Measurements from ENCODE around the gene CCBE1. TPM values are rescaled to one million over a fixed set of nuclear protein-coding genes. Genes with fewer than 3 reads are reported as not detected.

CCBE1 gene
- total RNA-seq, 2 experiments from 2014 or later, result 0.14 TPM; not detected in 1

- no peaks in the 10 kb centered on the region for H3K4me1 Mint-ChIP-seq
- intact Hi-C loops (cut with DNase I, micrococcal nuclease), result no loop called here
- no peaks in the 10 kb centered on the region for H3K9me3 Mint-ChIP-seq (ENCODE audit: low read depth)
- POLR2A ChIA-PET, result no interaction called here
- no peak overlapping the region for H3K27ac Mint-ChIP-seq
- no peak overlapping the region for H3K4me3 Mint-ChIP-seq
- CTCF ChIA-PET, result no interaction called here
- no peak for ATAC-seq
- DNase-seq, result no peak
- no peaks in the 10 kb centered on the region for H3K36me3 Mint-ChIP-seq (ENCODE audit: low read depth)
- H3K27me3 Mint-ChIP-seq, result peaks cover 3% of the 10 kb centered on the region
These were observed 34.1 kb downstream of the CCBE1 start for GRCh38 chr18:59663096-59663495.

GRCh38 chr18:59661891-59662701 lies 35.1 kb downstream of the CCBE1 start:
- POLR2A ChIA-PET, result no interaction called here

GRCh38 chr18:59660786-59661743 lies 36.2 kb downstream of the CCBE1 start:
- Mint-ChIP-seq H3K4me3 (no peak overlapping the region), H3K9me3 (ENCODE audit: low read depth) (no peaks in the 10 kb centered on the region), H3K27ac (no peak overlapping the region), H3K36me3 (ENCODE audit: low read depth) (no peaks in the 10 kb centered on the region), H3K4me1 (no peaks in the 10 kb centered on the region), H3K27me3 (peaks cover 7% of the 10 kb centered on the region)
- ATAC-seq (no peak), DNase-seq (no peak)
- ChIA-PET POLR2A (no interaction called here), CTCF (no interaction called here)
- intact Hi-C loops (cut with DNase I, micrococcal nuclease), result no loop called here

More at GRCh38 chr18:59661891-59662701, 35.1 kb downstream of the CCBE1 start:
- peaks cover 5% of the 10 kb centered on the region for H3K27me3 Mint-ChIP-seq
- H3K27ac Mint-ChIP-seq, result no peak overlapping the region
- no peaks in the 10 kb centered on the region for H3K36me3 Mint-ChIP-seq (ENCODE audit: low read depth)
- H3K9me3 Mint-ChIP-seq (ENCODE audit: low read depth), result no peaks in the 10 kb centered on the region
- ATAC-seq (no peak), DNase-seq (no peak)
- intact Hi-C loops (cut with DNase I, micrococcal nuclease), result no loop called here
- no peaks in the 10 kb centered on the region for H3K4me1 Mint-ChIP-seq
- H3K4me3 Mint-ChIP-seq, result no peak overlapping the region
- CTCF ChIA-PET, result no interaction called here

GRCh38 chr18:59660366-59660765 lies 36.9 kb downstream of the CCBE1 start:
- H3K27ac Mint-ChIP-seq, result no peak overlapping the region
- CTCF ChIA-PET, result no interaction called here
- H3K9me3 Mint-ChIP-seq (ENCODE audit: low read depth), result no peaks in the 10 kb centered on the region
- no peaks in the 10 kb centered on the region for H3K4me1 Mint-ChIP-seq
- peaks cover 4% of the 10 kb centered on the region for H3K27me3 Mint-ChIP-seq
- H3K4me3 Mint-ChIP-seq, result no peak overlapping the region
- H3K36me3 Mint-ChIP-seq (ENCODE audit: low read depth), result no peaks in the 10 kb centered on the region
- intact Hi-C loops (cut with DNase I, micrococcal nuclease), result no loop called here
- no peak for ATAC-seq
- POLR2A ChIA-PET, result no interaction called here
- DNase-seq, result no peak

- CTCF ChIA-PET, result interaction anchor here (0.7 kb wide), 1 partner anchor 433 kb away, joined by 3 read pairs; no protein-coding TSS in a partner anchor
- H3K36me3 Mint-ChIP-seq (ENCODE audit: low read depth), result no peaks in the 10 kb centered on the region
- DNase-seq (no peak), ATAC-seq (no peak)
- peaks cover 4% of the 10 kb centered on the region for H3K27me3 Mint-ChIP-seq
- no peak overlapping the region for H3K4me3 Mint-ChIP-seq
- H3K4me1 Mint-ChIP-seq, result no peaks in the 10 kb centered on the region
- POLR2A ChIA-PET, result no interaction called here
- intact Hi-C loops (cut with DNase I, micrococcal nuclease), result no loop called here
- no peaks in the 10 kb centered on the region for H3K9me3 Mint-ChIP-seq (ENCODE audit: low read depth)
- no peak overlapping the region for H3K27ac Mint-ChIP-seq
These were observed 37.6 kb downstream of the CCBE1 start for GRCh38 chr18:59659508-59660170.

- intact Hi-C loops (cut with DNase I, micrococcal nuclease), result no loop called here
- Mint-ChIP-seq H3K9me3 (ENCODE audit: low read depth) (no peaks in the 10 kb centered on the region), H3K4me1 (no peaks in the 10 kb centered on the region), H3K27me3 (peaks cover 4% of the 10 kb centered on the region), H3K4me3 (no peak overlapping the region), H3K27ac (no peak overlapping the region), H3K36me3 (ENCODE audit: low read depth) (no peaks in the 10 kb centered on the region)
- ATAC-seq (no peak), DNase-seq (no peak)
- ChIA-PET CTCF (interaction anchor here (0.7 kb wide), 1 partner anchor 434 kb away, joined by 3 read pairs; no protein-coding TSS in a partner anchor), POLR2A (no interaction called here)
These were observed 38.3 kb downstream of the CCBE1 start for GRCh38 chr18:59658941-59659340.

- CTCF ChIA-PET, result no interaction called here
- H3K27ac Mint-ChIP-seq, result no peak overlapping the region
- ATAC-seq (no peak), DNase-seq (no peak)
- intact Hi-C loops (cut with DNase I, micrococcal nuclease), result no loop called here
- H3K36me3 Mint-ChIP-seq (ENCODE audit: low read depth), result no peaks in the 10 kb centered on the region
- H3K9me3 Mint-ChIP-seq (ENCODE audit: low read depth), result no peaks in the 10 kb centered on the region
- H3K4me3 Mint-ChIP-seq, result no peak overlapping the region
- POLR2A ChIA-PET, result no interaction called here
- H3K27me3 Mint-ChIP-seq, result peaks cover 4% of the 10 kb centered on the region
- H3K4me1 Mint-ChIP-seq, result no peaks in the 10 kb centered on the region
These were observed 40.2 kb downstream of the CCBE1 start for GRCh38 chr18:59657012-59657411.

- no peak overlapping the region for H3K4me3 Mint-ChIP-seq
- CTCF ChIA-PET, result no interaction called here
- H3K27ac Mint-ChIP-seq, result no peak overlapping the region
- POLR2A ChIA-PET, result no interaction called here
- no peaks in the 10 kb centered on the region for H3K9me3 Mint-ChIP-seq (ENCODE audit: low read depth)
- no peak for ATAC-seq
- H3K36me3 Mint-ChIP-seq (ENCODE audit: low read depth), result no peaks in the 10 kb centered on the region
- H3K27me3 Mint-ChIP-seq, result peaks cover 4% of the 10 kb centered on the region
- intact Hi-C loops (cut with DNase I, micrococcal nuclease), result no loop called here
- no peak for DNase-seq
- no peaks in the 10 kb centered on the region for H3K4me1 Mint-ChIP-seq
These were observed 40.8 kb downstream of the CCBE1 start for GRCh38 chr18:59656373-59656887.

- no peak overlapping the region for H3K4me3 Mint-ChIP-seq
- intact Hi-C loops (cut with DNase I, micrococcal nuclease), result no loop called here
- CTCF ChIA-PET, result no interaction called here
These were observed 41.5 kb downstream of the CCBE1 start for GRCh38 chr18:59655676-59656075.

GRCh38 chr18:59651071-59651470 lies 46.2 kb downstream of the CCBE1 start:
- POLR2A ChIA-PET, result no interaction called here
- Mint-ChIP-seq H3K4me3 (no peak overlapping the region), H3K36me3 (ENCODE audit: low read depth) (no peaks in the 10 kb centered on the region), H3K27ac (no peak overlapping the region), H3K9me3 (ENCODE audit: low read depth) (no peaks in the 10 kb centered on the region), H3K27me3 (peaks cover 6% of the 10 kb centered on the region), H3K4me1 (no peaks in the 10 kb centered on the region)
- no peak for DNase-seq
- intact Hi-C loops (cut with DNase I, micrococcal nuclease), result no loop called here
- CTCF ChIA-PET, result no interaction called here
- ATAC-seq, result no peak

More at GRCh38 chr18:59655676-59656075, 41.5 kb downstream of the CCBE1 start:
- Mint-ChIP-seq H3K27ac (no peak overlapping the region), H3K4me1 (no peaks in the 10 kb centered on the region), H3K27me3 (peaks cover 4% of the 10 kb centered on the region), H3K9me3 (ENCODE audit: low read depth) (no peaks in the 10 kb centered on the region), H3K36me3 (ENCODE audit: low read depth) (no peaks in the 10 kb centered on the region)
- DNase-seq, result no peak
- no peak for ATAC-seq
- POLR2A ChIA-PET, result no interaction called here

GRCh38 chr18:59650266-59650820 lies 46.9 kb downstream of the CCBE1 start:
- ATAC-seq (no peak), DNase-seq (no peak)
- Mint-ChIP-seq H3K9me3 (ENCODE audit: low read depth) (no peaks in the 10 kb centered on the region), H3K27me3 (peaks cover 6% of the 10 kb centered on the region), H3K4me1 (no peaks in the 10 kb centered on the region), H3K27ac (no peak overlapping the region), H3K36me3 (ENCODE audit: low read depth) (no peaks in the 10 kb centered on the region), H3K4me3 (no peak overlapping the region)
- CTCF ChIA-PET, result interaction anchor here (0.6 to 0.7 kb wide), 2 partner anchors 47 to 152 kb away, joined by 3 to 4 read pairs; partner anchors contain the start of gene CCBE1
- POLR2A ChIA-PET, result no interaction called here
- intact Hi-C loops (cut with DNase I, micrococcal nuclease), result no loop called here
